AG10803 (cell line): Measurements from ENCODE around the gene RPL28.
A peak's percentile ranks its signal among the peaks of the same experiment; 100 is the strongest.
"Not testable (repeated sequence)": the region's sequence is repeated elsewhere in the genome, so short reads cannot be mapped to it uniquely, and the experiment has no call there.

ENCODE experiments used
- DNase-seq: peaks from one replicate; pipeline ENCODE4 v3.0.0; 2010; ENCODE audit warnings: low read depth
- H3K4me3 ChIP-seq: 2 replicates; pipeline ENCODE4 v1.5.1; 2011; ENCODE audit warnings: mild to moderate bottlenecking, low read length, control low read depth
- CTCF ChIP-seq: conservative IDR thresholded peaks from 2 replicates; pipeline ENCODE4 v1.5.1; 2011; ENCODE audit warnings: mild to moderate bottlenecking, low read length, control low read depth, inconsistent platforms

Gene RPL28

GRCh38 chr19:55391702-55392615 is 6.2 kb downstream of the RPL28 start:
- peak; percentile 44 for DNase-seq
- H3K4me3 ChIP-seq, result no peak overlapping the region
- no peak for TF ChIP-seq CTCF

- H3K4me3 ChIP-seq, result no peak overlapping the region
- no peak for DNase-seq
- TF ChIP-seq CTCF, result no peak
Observed at GRCh38 chr19:55392820-55393761, 7.4 kb downstream of the RPL28 start.

GRCh38 chr19:55398200-55398925 is 12.6 kb downstream of the RPL28 start:
- DNase-seq, result no peak
- no peak for TF ChIP-seq CTCF
- no peak overlapping the region for H3K4me3 ChIP-seq

- no peak for DNase-seq
- H3K4me3 ChIP-seq, result no peak overlapping the region
- TF ChIP-seq CTCF, result no peak
Observed at GRCh38 chr19:55400281-55401087, 14.8 kb downstream of the RPL28 start.

GRCh38 chr19:55401390-55401789 is 15.7 kb downstream of the RPL28 start:
- DNase-seq, H3K4me3 ChIP-seq: not testable (repeated sequence)

- H3K4me3 ChIP-seq, result no peak overlapping the region
- DNase-seq, result no peak
- TF ChIP-seq CTCF, result no peak
Observed at GRCh38 chr19:55402509-55402908, 16.8 kb downstream of the RPL28 start.
